HG03460 (cell line): ENCODE data around the gene HHIPL1.
A peak's percentile ranks its signal among the peaks of the same experiment; 100 is the strongest.

Experiments used
- ATAC-seq: cut with Tn5 transposase; IDR thresholded peaks from one replicate; pipeline ENCODE4 v1.9.1; 2021; ENCODE audit not compliant: unreplicated experiment

HHIPL1 gene

DNA sequence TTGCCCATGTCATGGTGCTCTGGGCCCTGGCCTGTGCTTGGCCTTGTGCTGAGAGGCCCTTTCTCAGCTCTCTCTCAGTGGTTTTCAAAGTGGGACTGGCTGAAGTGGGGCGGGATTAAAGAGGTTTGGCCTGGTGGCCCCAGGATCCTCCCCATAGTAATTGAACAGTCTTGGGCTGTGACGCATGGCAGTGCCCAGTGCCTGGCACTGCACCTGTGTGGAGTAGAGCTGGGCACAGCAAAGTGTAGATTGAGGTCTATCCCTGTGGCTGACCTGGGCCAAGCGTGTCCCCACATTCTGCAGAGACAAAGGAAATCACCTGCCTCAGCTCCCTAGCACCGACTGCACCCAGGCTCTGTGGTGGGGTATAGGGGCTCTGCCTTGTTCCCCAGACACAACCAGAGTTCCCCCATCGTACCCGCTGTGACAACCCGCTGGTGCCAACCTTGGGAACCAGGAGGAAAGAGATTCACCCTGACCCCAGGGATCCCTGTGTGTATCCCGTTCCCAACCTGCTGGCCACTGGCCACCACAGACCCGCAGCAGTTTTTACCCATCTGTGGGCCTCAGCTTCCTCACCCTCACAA is 29.2 kb downstream of the HHIPL1 start:
- ATAC-seq: no peak

GRCh38 chr14:99674776-99675381 is 29.9 kb downstream of the HHIPL1 start:
- ATAC-seq: no peak

GRCh38 chr14:99675382-99675835 is 30.5 kb downstream of the HHIPL1 start:
- ATAC-seq: no peak

GRCh38 chr14:99675951-99676350 is 31.0 kb downstream of the HHIPL1 start:
- no peak for ATAC-seq

DNA sequence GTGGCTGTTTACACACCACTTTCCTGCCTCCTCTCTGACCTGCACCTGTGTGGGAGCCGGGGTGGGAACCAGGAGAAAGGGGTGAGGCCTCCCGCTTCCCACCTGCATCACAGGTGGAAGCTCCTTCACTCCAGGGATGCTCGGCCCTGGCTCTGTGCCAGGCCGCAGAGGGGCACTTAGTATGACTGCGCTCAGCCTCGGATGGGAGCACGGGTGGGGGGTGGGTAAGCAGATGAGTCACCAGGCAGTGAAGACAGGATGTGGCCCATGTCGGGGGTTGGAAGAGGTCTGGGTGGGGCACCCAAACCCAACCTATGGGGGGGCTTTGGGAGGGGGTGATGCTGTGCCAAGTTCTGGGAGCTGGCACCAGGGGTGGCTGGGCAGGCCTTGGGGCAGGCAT is 31.7 kb downstream of the HHIPL1 start:
- ATAC-seq: no peak

GRCh38 chr14:99677231-99678140 is 32.6 kb downstream of the HHIPL1 start:
- no peak for ATAC-seq

DNA sequence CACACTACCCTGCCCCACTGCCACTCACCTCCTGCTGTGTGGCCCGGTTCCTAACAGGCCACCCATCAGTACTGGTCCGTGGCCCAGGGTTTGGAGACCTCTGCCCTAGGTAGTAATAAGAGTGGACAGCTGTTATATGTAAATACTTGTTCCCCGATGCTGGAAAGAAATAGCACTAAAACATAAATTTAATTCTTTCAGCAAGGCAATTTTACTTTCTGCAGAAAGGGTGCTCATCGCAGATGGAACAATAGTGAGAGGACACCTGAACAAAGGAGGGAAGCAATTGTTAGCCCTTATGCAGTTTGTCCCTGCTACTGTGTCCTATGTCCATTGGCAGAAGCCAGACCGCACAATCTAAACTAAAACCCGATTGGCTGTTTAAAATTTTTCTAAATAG is 33.3 kb downstream of the HHIPL1 start:
- ATAC-seq: no peak

DNA sequence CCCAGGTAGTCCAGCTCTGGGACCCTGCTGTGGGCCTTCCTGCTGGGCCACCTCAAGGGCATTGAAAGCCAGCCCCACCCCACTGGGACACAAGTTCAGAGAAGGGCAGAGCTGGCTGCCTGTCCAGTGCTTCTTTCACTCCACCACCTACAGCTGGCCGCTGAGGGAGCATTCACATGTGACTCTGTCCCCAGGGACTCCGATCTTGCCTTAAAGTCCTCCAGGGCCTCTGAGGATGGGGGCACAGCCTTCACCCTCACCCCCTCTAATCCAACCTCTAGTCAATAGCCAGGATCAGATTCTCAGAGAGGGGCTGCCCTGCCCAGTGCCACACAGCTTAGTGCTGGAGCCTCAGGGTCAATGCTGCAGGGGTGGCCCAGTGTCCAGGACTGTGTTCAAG is 34.2 kb downstream of the HHIPL1 start:
- no peak for ATAC-seq

DNA sequence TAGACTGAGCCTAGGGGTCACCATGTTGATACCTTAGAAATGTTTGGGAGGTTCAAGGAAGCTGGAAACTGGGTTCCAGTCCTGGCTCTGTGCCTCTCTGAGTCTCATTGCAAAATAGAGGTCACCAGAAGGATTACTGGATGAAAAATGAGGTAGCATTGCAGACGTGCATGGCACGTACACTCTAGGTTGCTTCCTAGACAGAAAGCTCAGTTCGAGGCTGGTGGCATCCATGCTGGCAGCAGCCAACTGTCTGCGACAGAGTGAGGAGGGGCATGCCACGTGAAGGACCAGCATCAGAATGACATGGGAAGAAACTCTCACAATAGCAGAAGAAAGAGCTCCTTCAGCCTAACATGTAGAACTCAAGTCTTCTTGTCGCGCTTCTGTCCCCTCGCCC is 34.6 kb downstream of the HHIPL1 start:
- ATAC-seq: no peak

GRCh38 chr14:99679996-99680395 is 35.1 kb downstream of the HHIPL1 start:
- no peak for ATAC-seq

- ATAC-seq: no peak
Measured at GRCh38 chr14:99681101-99681831, 36.3 kb downstream of the HHIPL1 start.

DNA sequence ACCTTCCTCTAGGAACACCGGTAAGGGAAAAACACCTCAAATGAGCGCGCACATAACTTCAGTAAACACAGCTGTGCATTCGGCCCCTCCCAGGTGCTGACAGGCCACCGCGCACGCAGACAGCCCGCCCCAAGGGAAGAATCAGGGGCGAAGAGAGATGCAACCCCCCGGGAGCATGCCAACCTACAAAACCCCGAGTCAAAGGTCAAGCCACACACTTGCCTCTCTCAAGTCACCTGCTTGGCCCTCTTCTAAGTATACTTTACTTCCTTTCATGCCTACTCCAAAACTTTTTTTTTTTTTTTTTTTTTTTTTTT is 36.9 kb downstream of the HHIPL1 start:
- no peak for ATAC-seq

DNA sequence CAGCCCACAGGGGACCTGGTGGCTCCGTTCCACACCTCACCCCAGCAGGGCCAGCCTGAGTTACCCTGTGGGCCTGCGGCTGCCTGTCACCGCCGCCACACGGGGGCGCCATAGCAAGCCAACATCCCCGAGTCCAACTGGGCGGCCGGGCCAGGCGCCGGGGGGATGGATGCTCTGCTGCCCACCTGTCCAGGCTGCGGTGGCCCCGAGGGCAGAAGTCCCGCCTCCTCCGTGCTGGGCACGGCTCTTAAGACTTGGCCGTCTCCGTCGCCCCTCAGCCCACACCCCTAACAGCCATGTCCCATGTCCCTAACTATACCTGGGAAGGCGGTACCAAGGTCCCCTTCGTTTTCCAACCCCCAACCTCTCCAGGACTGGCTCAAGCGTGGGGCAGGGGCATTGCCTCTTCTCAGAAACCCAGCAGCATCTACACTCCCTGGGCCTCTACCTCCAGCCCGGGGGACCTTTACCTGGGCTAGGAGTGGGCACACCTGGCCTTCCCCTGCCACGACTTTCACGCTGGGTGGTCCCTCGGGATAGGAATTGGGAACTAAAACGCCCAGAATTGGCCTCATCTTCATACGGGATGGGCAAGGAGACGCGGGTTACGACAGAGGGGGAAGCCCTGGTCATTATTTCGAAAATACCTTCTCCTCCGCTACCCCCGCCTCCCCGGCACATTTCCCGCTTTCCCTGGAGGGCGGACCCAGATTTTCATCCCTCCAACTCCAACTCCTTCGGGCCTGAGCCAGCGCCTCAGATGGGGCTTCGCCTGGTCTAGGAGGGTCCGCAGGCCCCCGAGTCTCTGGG is 38.1 kb downstream of the HHIPL1 start:
- peak; percentile 35 for ATAC-seq

- peak; percentile 93 for ATAC-seq
Measured at GRCh38 chr14:99683619-99684409, 38.9 kb downstream of the HHIPL1 start, which contains the start of gene CYP46A1. Gene CYP46A1 (plus strand): TSS chr14:99684298. CDS start chr14:99684418, 120 bp downstream.

DNA sequence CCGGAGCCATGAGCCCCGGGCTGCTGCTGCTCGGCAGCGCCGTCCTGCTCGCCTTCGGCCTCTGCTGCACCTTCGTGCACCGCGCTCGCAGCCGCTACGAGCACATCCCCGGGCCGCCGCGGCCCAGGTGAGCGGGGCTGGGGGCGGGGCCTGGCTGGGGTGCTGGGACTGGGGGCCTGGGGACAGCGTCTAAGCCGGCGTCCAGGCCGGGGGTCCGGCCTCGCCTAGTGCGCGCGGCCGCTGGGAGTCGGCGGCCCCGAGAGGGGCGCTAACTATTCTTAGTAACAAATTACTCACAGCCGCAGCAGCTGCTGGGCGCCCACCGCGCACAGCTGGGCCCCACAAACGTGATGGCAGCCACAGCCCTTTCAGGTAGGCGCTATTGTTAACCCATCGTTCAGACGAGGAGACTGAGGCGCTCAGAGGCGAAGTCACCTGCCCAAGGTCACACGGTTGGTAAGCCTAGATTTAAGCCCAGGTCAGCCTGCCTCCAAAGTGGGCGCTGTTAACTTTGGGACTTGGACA is 39.5 kb downstream of the HHIPL1 start:
- ATAC-seq: peak; percentile 22

DNA sequence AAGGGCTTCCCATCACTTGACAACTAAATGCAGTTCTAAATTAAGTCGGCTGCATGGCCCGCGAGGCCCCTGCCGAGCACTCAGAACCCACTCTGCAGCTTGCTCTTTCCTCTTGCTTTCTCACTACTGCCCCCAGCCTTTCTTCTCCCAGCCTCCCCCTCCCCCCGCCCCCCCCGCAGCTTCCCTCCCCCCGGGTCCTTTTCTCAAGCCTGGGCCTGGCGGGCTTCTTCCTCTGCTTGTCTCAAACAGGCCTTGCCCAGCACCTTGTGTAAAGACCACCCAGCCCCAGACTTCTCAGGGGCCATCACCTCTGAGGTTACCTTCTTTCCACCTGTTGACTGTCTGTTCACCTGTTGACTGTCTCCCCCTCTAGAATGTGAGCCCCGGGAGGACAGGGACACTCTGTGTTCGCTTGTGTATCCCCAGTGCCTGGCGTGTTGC is 40.2 kb downstream of the HHIPL1 start:
- ATAC-seq: no peak

- no peak for ATAC-seq
Measured at GRCh38 chr14:99685596-99685995, 40.7 kb downstream of the HHIPL1 start.

DNA sequence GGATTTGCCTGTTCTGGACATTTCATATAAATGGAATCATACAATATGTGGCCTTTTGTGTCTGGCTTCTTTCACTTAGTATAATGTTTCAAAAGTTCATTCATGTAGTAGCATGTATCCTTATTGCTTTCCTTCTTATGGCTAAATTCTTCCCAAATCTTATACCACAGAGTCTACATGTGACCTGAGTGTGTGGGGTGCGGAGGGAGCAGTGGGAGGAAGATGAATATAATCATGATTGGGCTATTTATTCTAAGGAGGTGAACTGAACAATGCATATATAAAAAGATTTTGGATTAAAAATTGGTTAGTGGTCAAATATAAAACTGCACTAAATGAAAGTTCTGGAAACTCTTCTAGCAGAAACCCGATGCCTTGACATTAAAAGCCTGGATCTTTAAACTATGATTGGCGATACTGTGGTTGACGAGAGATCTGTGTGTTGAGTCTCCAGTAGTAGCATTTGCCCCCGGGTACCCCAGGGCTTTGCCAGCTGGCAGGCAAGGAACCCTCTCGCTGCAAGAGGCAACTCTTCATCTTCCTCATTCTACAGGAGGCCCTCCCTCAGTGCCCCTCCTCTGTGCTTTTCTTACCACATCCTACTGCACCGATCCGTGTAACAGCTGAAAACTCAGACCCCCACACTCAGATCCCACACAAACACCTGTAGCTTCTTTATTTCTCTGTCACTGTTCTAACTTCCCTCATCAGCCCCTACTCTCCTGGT is 41.8 kb downstream of the HHIPL1 start:
- ATAC-seq: no peak
